ENCODE measurements around the gene RUVBL2.

RUVBL2 gene

GRCh38 chr19:48989701-48990291 is 3.9 kb upstream of the RUVBL2 start:
- no peak for DNase-seq

DNA sequence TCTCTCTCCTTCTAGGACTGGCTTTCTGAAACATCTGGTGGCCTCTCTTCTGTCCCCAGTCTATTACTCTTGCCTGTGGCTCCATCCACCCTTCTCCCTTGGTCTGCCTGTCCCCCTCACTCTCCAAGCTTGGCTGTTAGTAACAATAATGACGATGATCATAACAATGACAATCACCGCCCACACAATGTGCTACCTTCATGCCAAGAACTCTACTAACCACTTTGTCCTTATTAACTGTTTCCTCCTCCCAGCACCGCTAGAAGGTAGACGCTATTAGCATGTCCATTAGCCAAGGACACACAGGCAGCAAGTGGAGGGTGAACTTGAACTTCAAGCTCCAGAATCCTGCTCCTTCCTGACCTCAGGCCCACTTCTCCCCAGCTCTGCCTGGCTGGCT is 3.3 kb upstream of the RUVBL2 start:
- DNase-seq = no peak

DNA sequence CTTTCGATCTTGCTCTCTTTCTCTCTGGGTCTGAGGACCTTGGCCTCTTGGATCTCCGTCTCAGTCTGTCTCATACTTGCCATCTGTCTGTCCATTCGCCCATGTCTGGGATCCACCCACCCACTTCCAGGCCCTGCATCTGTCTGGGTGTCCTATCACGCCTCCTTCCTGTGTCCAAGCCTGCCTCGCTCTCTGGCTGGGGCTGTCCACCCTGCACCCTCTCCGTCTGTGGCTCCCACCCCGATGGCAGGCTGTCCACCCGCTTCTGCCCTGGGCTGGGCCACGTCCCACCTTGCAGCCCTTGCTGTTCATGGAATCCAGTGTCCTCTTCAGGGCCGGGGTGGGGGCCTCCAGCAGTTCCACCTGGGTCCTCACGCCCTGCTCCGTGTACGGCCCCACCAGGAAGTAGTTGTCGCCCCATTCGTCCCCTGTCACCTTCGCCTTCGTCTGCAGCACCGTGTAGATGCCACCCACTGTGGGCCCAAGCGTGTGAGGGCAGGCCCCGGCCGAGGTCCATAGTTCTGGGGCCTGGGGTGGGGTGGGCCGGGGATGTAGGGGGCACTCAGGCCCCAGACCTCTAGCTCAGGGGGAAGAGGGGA is 2.6 kb upstream of the RUVBL2 start:
- DNase-seq = no peak

GRCh38 chr19:48991873-48992580 is 1.7 kb upstream of the RUVBL2 start:
- no peak for DNase-seq

DNA sequence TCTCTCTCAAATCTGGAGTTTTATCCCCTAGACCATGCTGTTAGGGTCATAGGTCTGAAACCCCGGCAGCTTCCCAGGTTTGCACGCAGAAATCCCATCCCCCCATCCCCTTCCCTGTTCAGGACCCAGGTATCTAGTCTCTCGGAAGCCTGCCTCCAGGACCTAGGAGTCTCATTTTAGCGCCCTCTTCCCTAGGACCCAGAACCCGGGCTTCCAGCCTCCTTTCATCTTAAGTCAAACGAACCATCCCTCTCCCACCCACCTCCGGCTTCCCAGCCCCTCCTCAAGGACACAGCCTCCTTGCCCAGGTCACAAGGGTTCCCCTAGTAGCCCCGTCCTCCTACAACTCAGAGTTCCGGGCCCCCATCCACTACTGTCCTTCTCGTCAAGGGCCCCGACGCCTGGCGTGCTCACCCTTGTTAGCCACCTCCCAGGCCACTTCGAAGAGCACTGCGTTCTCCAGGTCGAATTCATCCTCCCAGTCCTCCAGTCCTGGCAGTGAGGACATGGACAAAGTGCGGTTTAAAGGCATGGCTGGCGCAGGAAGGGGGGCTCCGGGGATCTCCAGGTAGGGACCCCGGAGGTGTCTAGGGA is 1.0 kb upstream of the RUVBL2 start:
- DNase-seq = no peak

DNA sequence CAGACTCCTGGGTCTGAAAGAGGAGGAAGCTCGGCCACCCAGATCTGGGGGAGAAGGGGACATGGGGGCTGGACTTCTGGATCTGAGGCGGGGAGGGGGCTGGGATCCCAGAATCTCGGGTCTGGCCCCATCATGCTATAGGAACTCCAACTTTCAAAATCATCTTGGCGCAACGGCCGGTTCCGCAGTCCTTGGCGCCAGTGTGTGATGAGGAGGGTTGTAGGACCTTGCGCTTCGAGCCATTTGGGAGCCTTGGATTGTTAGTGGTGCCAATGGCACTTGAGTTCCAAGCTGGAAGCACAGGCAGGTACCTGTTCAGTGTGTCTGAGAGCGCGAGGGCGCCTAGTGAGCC is 324 bp downstream of the RUVBL2 start:
- DNase-seq = no peak

DNA sequence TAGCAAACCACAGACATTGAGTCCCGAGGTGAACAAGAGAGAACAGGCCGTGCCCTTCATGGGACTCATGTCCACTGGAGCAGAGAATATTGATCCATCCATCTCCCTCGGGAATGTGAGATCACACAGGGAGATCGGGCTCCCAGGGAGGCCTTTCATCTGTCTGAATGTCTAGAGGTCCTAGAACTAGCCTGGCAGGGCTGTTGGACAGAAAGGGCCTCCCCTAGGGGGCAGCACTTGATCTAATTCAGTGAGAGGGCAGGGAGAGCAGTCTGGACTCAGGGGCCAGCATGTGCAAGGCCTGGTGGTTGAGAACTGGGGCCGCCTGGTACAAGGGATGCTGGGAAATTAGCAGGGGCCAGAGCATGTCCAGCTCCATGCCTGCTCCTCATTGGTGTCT is 4.3 kb downstream of the RUVBL2 start:
- peak; percentile 37 to 58 for DNase-seq

- DNase-seq = peak; percentile 61 to 80
These were observed 6.0 kb downstream of the RUVBL2 start for GRCh38 chr19:48999481-49000325.

DNA sequence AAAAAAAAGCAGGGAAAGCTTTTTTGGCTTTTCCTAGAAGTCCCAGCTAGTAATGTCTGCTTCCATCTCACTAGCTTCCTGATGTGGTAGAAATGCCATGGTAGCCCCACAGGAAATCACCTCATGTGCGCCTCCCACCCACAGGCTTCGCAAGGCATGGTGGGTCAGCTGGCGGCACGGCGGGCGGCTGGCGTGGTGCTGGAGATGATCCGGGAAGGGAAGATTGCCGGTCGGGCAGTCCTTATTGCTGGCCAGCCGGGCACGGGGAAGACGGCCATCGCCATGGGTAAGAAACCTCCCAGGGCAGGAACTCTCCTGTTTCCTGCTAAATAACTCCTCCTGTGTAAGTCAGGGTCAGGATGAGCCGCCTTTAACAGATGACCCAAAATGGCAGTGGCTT is 10.4 kb downstream of the RUVBL2 start:
- no peak for DNase-seq

DNA sequence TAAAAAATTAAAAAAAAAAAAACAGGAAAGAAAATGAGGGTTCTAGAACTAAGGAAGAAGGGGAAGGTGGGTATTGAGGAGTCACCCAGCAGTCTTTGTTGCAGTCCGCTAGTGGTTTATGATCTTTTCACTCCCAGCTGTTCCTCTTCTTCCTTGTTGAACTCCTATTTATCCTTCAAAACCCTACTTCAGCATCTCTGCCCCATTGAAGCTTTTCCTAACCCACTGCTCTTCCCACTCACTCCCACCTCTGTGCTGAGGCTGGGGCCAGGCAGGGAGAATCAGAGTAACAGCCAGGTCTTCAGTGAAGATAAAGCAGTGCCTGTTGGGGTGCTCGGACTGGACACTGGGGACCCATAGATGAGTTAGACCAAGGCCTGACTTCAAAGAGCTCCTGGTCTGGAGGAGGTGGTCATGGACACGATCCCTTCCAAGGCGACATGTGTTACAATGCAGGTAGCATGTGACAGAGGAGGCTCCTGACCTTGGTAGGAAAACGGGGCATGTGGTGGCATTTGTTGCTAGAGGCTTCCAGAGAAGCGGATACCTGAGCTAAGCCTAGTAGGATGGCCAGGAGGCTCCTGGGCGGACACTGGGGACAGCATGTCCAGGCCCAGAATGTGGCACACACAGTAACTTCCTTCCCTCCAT is 11.4 kb downstream of the RUVBL2 start:
- no peak for DNase-seq

DNA sequence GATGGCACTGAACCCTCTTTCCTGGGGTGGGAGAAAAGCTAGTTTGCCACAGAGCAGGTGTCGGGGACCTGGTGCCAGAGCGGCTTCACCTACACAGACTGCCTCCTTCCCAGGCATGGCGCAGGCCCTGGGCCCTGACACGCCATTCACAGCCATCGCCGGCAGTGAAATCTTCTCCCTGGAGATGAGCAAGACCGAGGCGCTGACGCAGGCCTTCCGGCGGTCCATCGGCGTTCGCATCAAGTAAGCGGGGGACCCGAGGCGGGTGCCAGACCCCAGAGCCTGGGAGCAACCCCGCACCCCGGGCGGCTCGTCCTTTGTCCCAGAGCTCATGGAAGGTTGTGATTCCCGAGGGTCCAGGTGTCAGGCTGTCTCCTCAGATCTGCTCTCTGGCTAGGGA is 13.2 kb downstream of the RUVBL2 start:
- no peak for DNase-seq

DNA sequence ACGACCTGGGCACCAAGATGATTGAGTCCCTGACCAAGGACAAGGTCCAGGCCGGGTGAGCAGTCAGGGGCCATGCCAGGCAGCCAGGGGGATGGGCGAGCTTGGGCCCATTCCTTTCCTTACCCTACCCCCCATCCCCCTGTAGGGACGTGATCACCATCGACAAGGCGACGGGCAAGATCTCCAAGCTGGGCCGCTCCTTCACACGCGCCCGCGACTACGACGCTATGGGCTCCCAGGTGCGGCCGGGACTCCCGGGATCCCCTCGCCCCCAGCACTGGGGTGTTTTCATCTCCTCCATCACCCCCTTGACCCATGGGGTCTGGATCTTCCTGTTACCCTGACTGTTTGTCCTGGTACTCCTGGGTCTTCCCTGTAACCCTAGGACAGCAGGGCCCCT is 16.1 kb downstream of the RUVBL2 start:
- DNase-seq = no peak

DNA sequence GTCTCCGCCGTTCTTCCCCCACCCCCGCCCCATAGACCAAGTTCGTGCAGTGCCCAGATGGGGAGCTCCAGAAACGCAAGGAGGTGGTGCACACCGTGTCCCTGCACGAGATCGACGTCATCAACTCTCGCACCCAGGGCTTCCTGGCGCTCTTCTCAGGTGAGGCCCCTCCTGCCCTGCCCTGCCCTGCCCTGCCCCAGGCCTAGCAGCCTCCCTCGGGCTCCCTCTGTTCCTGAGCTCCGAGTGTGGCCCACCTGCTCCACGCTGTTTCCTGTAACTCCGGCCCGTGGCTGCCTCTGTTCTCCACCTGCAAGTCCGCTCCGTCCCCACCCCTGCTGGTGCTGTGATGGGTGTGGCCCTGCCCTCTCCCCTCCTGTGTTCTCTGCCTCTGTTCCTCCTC is 16.8 kb downstream of the RUVBL2 start:
- DNase-seq = no peak

DNA sequence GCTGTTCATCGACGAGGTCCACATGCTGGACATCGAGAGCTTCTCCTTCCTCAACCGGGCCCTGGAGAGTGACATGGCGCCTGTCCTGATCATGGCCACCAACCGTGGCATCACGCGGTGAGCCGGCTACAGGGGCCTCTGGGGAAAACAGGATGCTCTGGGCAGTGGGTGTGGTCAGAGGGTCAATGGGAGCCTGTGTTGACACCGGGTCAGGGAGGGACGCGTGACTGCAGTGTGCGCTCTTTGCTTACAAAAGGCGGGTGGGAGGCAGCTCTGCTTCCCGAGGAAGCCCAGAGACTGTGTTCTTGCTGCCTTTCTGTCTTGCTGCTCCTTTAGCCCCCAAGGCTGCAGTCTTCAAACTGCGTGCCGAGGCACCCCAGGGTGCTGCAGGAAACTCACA is 17.5 kb downstream of the RUVBL2 start:
- DNase-seq = no peak

DNA sequence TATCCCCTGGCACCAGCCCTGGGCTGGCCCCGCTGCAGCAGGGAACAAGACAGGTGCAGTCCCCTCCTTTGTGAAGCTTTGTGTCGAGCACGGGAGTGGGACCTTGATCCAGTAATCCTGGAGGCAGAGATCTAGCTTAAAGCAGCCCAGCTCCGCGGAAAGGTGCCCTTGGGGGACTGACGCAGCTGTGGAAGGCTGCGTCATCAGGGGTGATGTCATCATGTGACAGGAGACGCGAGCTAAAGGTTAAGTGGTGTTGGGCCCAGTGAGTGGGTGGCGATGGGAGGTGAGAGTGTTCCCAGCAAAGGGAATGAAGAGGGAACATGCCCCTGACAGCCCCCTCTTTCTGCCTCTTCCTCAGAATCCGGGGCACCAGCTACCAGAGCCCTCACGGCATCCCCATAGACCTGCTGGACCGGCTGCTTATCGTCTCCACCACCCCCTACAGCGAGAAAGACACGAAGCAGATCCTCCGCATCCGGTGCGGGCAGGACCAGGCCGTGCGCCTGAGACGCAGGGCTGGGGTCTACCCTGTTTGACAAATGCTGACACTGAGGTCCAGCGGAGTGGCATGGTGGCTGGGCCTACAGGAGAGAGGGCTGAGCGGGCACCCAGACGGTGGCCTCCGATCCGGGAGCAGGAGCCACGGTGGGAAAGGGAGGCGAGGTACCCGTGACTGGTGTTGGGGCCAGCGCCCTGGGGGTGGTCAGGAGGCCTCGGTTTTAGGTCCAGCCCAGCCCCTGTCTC is 20.6 kb downstream of the RUVBL2 start:
- DNase-seq = no peak

GRCh38 chr19:49014870-49015255 is 21.2 kb downstream of the RUVBL2 start:
- DNase-seq = no peak

DNA sequence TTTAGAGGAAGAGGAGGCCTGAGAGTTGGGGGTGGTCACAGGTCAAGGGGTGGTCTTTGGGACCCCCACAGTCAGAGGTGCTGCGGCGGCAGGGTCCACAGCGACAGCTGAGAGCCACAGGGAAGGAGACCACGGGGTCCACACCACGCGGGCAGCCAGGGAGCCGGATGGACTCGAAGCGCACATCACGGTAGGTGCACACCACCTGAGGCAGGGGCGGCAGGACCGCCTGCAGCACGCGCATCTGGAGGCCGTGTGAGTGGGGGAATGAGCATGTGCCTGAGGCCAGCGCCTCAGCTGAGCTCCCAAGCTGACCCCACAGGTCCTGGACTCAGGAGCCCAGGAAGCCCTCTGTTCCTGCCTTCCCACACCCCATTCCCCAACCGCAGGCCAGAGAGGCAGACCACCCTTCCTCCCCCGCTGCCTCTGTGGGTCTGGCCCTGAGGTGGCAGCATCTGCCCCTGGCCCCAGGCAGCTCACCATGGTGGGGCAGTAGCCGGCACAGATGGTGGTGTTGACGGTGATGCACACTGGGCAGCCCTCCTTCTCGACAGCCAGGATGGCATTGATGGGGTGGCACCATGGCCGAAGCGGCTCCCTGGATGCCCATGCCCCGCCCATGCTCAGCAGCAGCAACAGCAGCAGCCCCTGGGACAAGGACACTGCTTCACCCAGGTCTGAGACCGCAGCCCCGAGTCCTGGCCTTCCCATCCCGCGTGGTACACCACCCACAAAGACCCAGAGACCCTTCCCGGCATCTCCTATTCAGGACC is 22.6 kb downstream of the RUVBL2 start:
- DNase-seq = no peak

- DNase-seq = no peak
These were observed 23.5 kb downstream of the RUVBL2 start, which contains the start of gene LHB for GRCh38 chr19:49017041-49017665. TSS of gene LHB (minus strand) at chr19:49017091. CDS start at chr19:49017081, 10 bp downstream.

GRCh38 chr19:49017666-49018351 is 24.1 kb downstream of the RUVBL2 start:
- peak; percentile 71 to 76 for DNase-seq
